Activated T-cell treated with anti-CD3 and anti-CD28 coated beads, Interleukin-2, amount 50 U/mL, for 24 hours (primary cell): ENCODE measurements around the gene NPR2.

Source experiments
- DNase-seq: peaks from one replicate; pipeline ENCODE4 v3.0.0-alpha.2; 2020
- H3K27ac Mint-ChIP-seq: 2 replicates; pipeline ENCODE4 v1.8.0; 2020; ENCODE audit warnings: mild to moderate bottlenecking, mixed read lengths
- H3K27me3 Mint-ChIP-seq: 2 replicates; pipeline ENCODE4 v1.8.0; 2020; ENCODE audit warnings: mixed read lengths
- H3K36me3 Mint-ChIP-seq: 2 replicates; pipeline ENCODE4 v1.8.0; 2020; ENCODE audit warnings: low read depth, mixed read lengths
- H3K4me1 Mint-ChIP-seq: 2 replicates; pipeline ENCODE4 v1.8.0; 2020; ENCODE audit warnings: low read depth, mixed read lengths
- H3K4me3 Mint-ChIP-seq: 2 replicates; pipeline ENCODE4 v1.8.0; 2020; ENCODE audit warnings: mild to moderate bottlenecking, moderate library complexity, mixed read lengths
- H3K9me3 Mint-ChIP-seq: 2 replicates; pipeline ENCODE4 v1.8.0; 2020; ENCODE audit warnings: mixed read lengths

NPR2 gene

GRCh38 chr9:35858458-35858857 is 67.1 kb downstream of the NPR2 start:
- Mint-ChIP-seq H3K27ac (no peak overlapping the region), H3K4me3 (no peak overlapping the region), H3K27me3 (peaks cover 13% of the 10 kb centered on the region), H3K4me1 (no peaks in the 10 kb centered on the region), H3K9me3 (no peaks in the 10 kb centered on the region), H3K36me3 (no peaks in the 10 kb centered on the region)
- no peak for DNase-seq
